Hepatocyte (in vitro differentiated cells): ENCODE results near the gene SSRP1.

Experiments used
- EZH2 ChIP-seq: fragments of 200-600 bp; sonication (generic); IDR thresholded peaks from 2 replicates; pipeline ENCODE4 v1.6.1; 2016; ENCODE audit warnings: antibody characterized with exemption, mild to moderate bottlenecking, borderline replicate concordance
- EZH2phosphoT487 ChIP-seq: fragments of 200-600 bp; sonication (generic); IDR thresholded peaks from one replicate; pipeline ENCODE4 v1.6.1; 2018; ENCODE audit warnings: antibody characterized with exemption, mild to moderate bottlenecking, low read depth, moderate library complexity; ENCODE audit not compliant: unreplicated experiment, severe bottlenecking
- TF ChIP-seq, protein P1 (sequence below): fragments of 200-600 bp; sonication (generic); IDR thresholded peaks from 2 replicates; pipeline ENCODE4 v1.5.1; 2016; ENCODE audit warnings: antibody characterized with exemption, mild to moderate bottlenecking; ENCODE audit not compliant: poor library complexity

DNA sequence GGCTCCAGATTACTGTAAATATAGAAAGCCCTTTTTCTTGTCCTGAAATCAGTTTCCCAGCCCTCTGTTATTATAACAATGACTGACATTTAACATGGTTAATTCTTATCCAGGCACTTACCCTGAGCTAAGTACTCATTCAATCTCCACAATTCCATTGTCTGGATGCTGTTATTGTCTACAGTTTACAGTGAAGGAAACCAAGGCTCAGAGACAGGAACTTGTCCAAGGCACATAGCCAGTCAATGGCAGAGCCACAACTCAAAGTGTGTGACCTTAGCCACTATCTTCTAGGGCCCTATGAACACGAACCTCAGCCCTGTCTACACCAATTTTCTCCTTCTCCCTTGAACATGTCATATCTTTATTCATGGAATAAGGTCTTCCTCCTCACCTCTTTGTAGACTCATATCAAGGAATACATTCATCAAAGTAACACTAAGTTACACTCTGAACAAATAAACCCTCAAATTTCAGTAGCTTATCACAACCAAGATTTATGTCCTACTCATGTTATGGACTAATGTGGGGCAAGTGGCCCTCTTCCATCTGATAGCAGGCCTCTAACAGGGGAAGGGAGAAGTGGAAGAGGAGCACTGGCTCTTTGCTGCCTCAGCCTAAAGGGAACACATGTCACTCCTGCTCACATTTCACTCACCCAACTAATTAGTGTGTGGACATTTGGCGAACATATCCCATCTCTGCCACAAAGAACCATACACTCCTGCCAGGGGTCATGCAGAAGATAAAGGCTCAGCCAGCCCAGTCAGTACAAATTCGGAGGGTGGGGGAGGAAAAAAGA, 59.3 kb downstream of the SSRP1 start:
- TF ChIP-seq, protein P1, sequence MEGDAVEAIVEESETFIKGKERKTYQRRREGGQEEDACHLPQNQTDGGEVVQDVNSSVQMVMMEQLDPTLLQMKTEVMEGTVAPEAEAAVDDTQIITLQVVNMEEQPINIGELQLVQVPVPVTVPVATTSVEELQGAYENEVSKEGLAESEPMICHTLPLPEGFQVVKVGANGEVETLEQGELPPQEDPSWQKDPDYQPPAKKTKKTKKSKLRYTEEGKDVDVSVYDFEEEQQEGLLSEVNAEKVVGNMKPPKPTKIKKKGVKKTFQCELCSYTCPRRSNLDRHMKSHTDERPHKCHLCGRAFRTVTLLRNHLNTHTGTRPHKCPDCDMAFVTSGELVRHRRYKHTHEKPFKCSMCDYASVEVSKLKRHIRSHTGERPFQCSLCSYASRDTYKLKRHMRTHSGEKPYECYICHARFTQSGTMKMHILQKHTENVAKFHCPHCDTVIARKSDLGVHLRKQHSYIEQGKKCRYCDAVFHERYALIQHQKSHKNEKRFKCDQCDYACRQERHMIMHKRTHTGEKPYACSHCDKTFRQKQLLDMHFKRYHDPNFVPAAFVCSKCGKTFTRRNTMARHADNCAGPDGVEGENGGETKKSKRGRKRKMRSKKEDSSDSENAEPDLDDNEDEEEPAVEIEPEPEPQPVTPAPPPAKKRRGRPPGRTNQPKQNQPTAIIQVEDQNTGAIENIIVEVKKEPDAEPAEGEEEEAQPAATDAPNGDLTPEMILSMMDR: no peak
- no peak for TF ChIP-seq EZH2
- no peak for TF ChIP-seq EZH2phosphoT487
